HG02885 (cell line): ENCODE measurements around the gene GLIS1.

Experiments used
- ATAC-seq: cut with Tn5 transposase; IDR thresholded peaks from one replicate; pipeline ENCODE4 v1.9.1; 2021; ENCODE audit warnings: mild to moderate bottlenecking; ENCODE audit not compliant: unreplicated experiment, poor library complexity

GLIS1 gene

GRCh38 chr1:53696571-53696970 is 42.4 kb downstream of the GLIS1 start:
- ATAC-seq: no peak

GRCh38 chr1:53696051-53696450 is 42.9 kb downstream of the GLIS1 start:
- ATAC-seq: no peak

GRCh38 chr1:53695116-53695515 is 43.8 kb downstream of the GLIS1 start:
- no peak for ATAC-seq

DNA sequence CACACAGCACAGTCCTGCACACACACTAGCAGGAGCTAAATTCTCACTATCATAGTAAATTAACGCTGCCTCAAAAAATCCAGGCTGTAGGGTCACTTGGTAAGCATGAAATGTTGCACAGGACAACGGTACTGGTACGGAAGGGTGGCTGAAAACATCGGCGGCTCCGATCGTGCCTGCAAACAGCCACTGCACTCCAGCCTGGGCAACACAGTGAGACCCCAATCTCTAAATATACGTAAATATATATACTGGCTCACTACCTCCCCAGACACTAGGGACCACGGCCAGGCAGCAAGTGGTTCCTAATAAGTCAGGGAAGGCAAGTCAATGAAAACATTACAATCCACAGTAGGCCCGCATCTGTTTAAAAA is 44.3 kb downstream of the GLIS1 start:
- ATAC-seq: no peak

GRCh38 chr1:53693773-53694717 is 44.9 kb downstream of the GLIS1 start:
- no peak for ATAC-seq

GRCh38 chr1:53693339-53693738 is 45.6 kb downstream of the GLIS1 start:
- no peak for ATAC-seq

- ATAC-seq: no peak
Measured at GRCh38 chr1:53691326-53691725, 47.6 kb downstream of the GLIS1 start.

- ATAC-seq: no peak
Measured at GRCh38 chr1:53690411-53690810, 48.6 kb downstream of the GLIS1 start.

DNA sequence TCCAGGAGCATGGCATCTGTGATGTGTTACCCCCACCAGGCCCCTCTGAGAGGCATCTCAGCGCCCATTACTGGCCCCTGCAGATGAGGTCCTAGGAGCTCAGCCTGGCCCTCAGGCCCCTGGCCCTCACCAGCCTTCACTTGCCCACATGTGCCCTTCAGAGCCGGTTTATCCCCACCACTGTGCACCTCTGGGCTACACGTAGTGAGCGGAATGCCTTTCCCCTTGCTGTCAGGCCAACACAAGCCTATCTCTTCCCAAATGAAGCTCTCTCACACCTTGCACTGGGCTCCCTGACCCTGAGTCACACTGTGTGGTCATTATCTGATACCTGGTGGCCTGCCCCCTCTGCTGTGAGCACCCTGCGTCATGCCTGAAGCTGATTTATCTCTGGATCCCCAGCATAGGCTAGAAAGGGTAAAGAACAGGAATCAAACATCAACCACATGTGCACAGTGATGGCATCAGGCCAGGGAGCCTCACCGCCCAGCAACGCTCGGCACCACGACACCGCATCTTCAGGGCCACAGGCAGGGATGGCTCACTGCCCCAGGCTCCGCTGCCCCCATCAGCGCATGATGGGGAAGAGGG is 49.1 kb downstream of the GLIS1 start:
- no peak for ATAC-seq

DNA sequence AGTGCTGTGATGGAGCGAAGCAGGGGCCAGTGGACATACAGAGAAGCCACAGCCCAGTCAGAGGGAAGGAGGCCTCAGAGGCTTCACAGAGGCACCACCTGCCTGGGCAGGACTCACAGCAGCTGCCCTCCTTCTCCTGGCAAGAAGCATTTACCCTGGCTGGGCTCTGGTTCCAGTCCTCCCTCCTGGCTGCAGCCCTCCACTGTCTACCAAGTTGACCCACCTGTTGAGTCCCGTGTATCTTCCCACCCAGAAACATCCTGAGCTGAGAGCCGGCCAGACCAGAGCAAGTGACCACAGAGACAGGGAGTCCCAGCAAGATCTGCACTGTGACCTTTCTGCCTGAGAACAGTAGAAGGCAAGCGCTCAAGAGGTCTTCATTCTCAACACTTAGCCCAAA is 49.7 kb downstream of the GLIS1 start:
- ATAC-seq: no peak

- no peak for ATAC-seq
Measured at GRCh38 chr1:53688381-53689102, 50.4 kb downstream of the GLIS1 start.

DNA sequence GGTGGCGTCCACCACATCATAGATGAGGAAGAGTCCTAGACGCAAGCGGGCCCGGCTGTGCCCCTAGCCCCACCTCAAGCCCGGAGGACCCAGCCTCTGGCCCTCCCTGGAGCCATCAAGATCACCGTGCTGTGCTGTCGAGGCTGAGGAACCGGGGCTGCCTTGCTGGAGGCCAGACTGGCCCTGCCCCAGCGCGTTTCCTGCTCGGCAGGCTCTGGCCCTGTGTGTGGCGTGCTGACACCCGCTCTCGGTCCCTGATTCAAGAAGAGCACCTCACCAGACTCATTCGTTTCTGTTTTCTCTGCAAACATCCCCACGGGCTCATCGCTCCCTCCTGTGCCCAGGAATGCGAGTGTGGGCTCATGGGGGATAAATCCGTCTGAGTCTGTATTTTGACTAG is 51.1 kb downstream of the GLIS1 start:
- no peak for ATAC-seq

DNA sequence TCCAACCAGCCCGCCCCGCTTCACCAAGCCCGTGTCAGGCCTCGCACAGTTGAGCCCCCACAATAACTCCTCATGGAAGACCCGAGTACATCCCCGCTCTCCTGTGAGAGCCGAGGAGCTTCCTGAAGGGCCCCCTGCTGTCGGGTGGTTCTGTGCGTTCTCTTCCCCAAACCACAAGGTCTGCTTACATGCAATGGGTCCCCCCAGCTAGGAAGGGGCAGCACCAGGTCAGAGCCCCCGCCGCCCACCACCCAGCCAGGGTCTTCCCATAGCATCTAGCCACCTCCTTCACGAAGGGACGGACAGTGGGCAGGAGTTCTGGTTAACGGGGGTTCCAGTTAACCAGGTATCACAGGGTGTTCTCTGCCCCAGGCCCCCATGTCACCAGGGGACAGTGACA is 51.5 kb downstream of the GLIS1 start:
- ATAC-seq: no peak

DNA sequence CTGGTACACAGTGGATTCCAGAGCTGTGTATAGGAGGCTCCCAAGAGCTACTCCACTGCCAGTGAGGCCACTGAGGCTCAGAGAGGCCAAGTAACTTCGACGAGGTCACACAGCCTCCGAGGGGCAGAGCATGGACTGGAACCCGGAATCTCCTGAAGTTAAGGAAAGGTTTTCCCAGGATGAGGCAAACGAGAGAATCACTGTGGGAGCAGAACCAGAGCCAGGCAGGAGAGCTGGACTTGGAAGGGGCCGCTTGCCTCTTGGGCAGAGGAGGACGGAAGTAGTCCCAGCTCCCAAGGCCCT is 52.0 kb downstream of the GLIS1 start:
- ATAC-seq: no peak

GRCh38 chr1:53686091-53686964 is 52.6 kb downstream of the GLIS1 start:
- no peak for ATAC-seq

DNA sequence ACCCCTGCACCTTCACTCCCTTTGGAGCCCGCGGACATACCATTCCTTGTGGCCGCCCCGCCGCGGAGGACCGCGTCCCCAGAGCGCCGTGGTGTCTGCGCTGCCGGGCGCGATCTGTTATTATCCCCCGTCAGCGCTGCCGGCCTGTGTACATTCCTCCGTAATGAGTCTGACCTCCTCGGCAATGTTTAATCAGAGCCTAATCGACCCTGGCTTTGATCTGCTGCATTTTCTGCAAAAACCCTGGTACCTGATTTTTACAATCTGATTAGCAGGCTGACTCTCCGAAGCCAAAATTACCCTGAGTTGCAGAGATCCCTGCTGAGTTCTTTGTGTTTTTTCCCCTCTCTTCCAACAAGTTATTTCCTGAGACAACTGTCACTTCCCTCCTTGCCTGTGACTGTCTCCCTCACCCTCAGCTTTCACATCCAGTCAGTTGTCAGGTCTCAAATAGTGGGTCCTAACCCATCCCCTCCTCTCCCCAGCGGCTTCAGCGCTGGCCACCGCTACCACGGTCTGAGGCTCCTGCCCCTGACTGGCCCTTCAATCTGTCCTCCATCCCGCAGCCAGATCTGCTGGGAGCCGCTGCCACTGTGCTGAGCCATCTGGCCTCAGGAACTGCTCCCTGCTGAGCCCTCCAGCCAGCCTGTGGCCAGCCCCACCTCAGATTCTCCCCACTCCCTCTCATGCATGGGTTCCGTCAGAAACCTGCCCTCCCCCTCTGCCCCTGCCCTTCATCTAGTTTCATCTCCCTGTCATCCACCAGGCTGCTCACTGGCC is 53.5 kb downstream of the GLIS1 start:
- no peak for ATAC-seq

DNA sequence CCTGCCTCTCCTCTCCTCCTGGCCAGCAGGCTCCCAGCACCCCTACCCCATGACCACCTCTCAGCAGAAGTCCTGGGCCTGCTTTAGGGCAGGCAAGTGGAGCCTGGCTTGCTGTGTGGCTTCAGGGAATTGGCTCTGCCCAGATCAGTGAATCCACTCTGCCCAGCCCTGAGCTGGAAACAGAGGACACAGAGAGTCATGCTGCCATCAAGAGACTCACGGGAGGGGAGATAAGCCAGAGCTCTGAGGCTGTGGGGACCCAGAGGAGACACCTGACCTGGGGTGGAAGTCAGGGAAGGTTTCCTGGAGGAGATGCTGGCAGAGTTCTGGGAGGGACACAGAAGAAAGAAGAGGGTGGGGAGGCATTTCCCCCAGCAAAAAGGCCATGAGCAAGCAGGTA is 54.2 kb downstream of the GLIS1 start:
- ATAC-seq: no peak

DNA sequence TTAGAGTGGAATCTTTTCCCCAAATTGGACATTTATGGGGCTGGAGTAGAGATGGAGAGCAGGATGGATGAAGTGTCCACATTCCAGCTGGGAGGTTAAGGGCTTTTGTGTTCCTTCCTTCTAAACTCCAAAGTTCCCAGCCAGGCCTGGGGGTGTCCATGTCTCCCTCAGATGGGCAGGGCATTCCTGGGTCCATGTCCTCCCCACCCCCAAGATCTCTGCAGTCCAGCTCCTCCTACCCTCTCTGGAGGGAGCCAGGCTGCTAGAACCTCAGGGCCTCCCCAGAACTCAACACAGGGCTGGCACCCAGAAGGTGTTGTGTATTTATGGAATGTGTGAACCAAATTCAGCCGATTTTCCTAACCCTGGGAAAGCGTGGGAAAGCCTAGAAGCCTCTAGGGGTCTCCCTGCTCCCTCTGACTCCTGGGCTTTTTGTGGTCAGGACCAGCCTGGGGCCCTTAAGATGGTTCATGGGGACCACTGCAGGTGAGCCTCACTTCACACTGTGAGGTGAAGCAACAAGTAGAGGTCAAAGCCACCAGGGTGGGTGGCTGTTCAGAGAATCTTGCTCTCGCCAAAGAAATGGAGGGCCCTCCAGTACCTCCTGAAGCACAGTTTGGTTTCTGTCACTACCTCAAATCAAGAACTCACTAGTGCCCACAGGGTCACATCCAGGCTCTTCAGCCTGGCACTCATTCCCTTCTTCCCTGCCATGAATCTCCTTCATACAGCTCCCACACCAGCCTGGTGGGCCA is 54.8 kb downstream of the GLIS1 start:
- no peak for ATAC-seq

GRCh38 chr1:53682881-53683280 is 56.1 kb downstream of the GLIS1 start:
- ATAC-seq: no peak
